Measurements from ENCODE around the gene ARFIP2.
"Not testable (repeated sequence)": the region's sequence is repeated elsewhere in the genome, so short reads cannot be mapped to it uniquely, and the experiment has no call there.

ARFIP2 gene

GRCh38 chr11:6481012-6481923 is at the start of gene ARFIP2, which contains the start of gene TIMM10B:
ARFIP2 (minus strand) TSS chr11:6481331; CDS start chr11:6480421, 910 bp downstream.
TIMM10B (plus strand) TSS chr11:6481501; CDS start chr11:6481517, 16 bp downstream.
- FAIRE-seq, result peak; percentile 95

GRCh38 chr11:6530848-6531247 is 49.7 kb upstream of the ARFIP2 start:
- FAIRE-seq, result no peak

GRCh38 chr11:6529266-6529665 is 48.1 kb upstream of the ARFIP2 start:
- FAIRE-seq, result no peak

GRCh38 chr11:6526411-6527135 is 45.4 kb upstream of the ARFIP2 start:
- no peak for FAIRE-seq

GRCh38 chr11:6523253-6523652 is 42.1 kb upstream of the ARFIP2 start:
- FAIRE-seq, result no peak

- not testable (repeated sequence) for FAIRE-seq
Measured at GRCh38 chr11:6521946-6522345, 40.8 kb upstream of the ARFIP2 start.

GRCh38 chr11:6520265-6520664 is 39.1 kb upstream of the ARFIP2 start:
- no peak for FAIRE-seq

GRCh38 chr11:6516865-6517264 is 35.7 kb upstream of the ARFIP2 start:
- no peak for FAIRE-seq

GRCh38 chr11:6505577-6506240 is 24.6 kb upstream of the ARFIP2 start:
- peak; percentile 77 for FAIRE-seq

- FAIRE-seq, result no peak
Measured at GRCh38 chr11:6504166-6504565, 23.0 kb upstream of the ARFIP2 start.

- no peak for FAIRE-seq
Measured at GRCh38 chr11:6502382-6502781, 21.3 kb upstream of the ARFIP2 start.

GRCh38 chr11:6498544-6498943 is 17.4 kb upstream of the ARFIP2 start:
- FAIRE-seq, result no peak

- no peak for FAIRE-seq
Measured at GRCh38 chr11:6498121-6498520, 17.0 kb upstream of the ARFIP2 start.

GRCh38 chr11:6497069-6497839 is 16.1 kb upstream of the ARFIP2 start, which contains the start of gene DNHD1:
DNHD1 (plus strand) TSS chr11:6497280; CDS start chr11:6498216, 936 bp downstream.
- no peak for FAIRE-seq

- FAIRE-seq, result no peak
Measured at GRCh38 chr11:6489306-6489705, 8.2 kb upstream of the ARFIP2 start.

- no peak for FAIRE-seq
Measured at GRCh38 chr11:6488821-6489220, 7.7 kb upstream of the ARFIP2 start.

- no peak for FAIRE-seq
Measured at GRCh38 chr11:6488342-6488741, 7.2 kb upstream of the ARFIP2 start.

GRCh38 chr11:6486938-6487337 is 5.8 kb upstream of the ARFIP2 start:
- no peak for FAIRE-seq

- FAIRE-seq, result no peak
Measured at GRCh38 chr11:6486256-6486655, 5.1 kb upstream of the ARFIP2 start.

GRCh38 chr11:6485661-6486060 is 4.5 kb upstream of the ARFIP2 start:
- FAIRE-seq, result no peak

- FAIRE-seq, result no peak
Measured at GRCh38 chr11:6483015-6483414, 1.9 kb upstream of the ARFIP2 start.

GRCh38 chr11:6482441-6482840 is 1.3 kb upstream of the ARFIP2 start:
- no peak for FAIRE-seq

GRCh38 chr11:6481924-6482275 is 769 bp upstream of the ARFIP2 start:
- FAIRE-seq, result no peak
